Urinary bladder (tissue), 4 donors: ENCODE measurements around the gene TMOD2. TPM values are rescaled to one million over a fixed set of nuclear protein-coding genes. Genes with fewer than 3 reads are reported as not detected.

Experiments used
- DNase-seq: peaks from one replicate; pipeline ENCODE4 v3.0.0-alpha.2; 2015; ENCODE audit errors: extremely low spot score
- H3K27ac ChIP-seq: one replicate; pipeline ENCODE4 v1.5.1; 2013; ENCODE audit warnings: low read depth, mild to moderate bottlenecking, moderate library complexity
- H3K36me3 ChIP-seq: one replicate; pipeline ENCODE4 v1.6.1; 2013; ENCODE audit warnings: mild to moderate bottlenecking, moderate library complexity; ENCODE audit not compliant: insufficient read depth
- H3K4me1 ChIP-seq: one replicate; pipeline ENCODE4 v1.6.1; 2013; ENCODE audit warnings: mild to moderate bottlenecking, moderate library complexity; ENCODE audit not compliant: insufficient read depth
- H3K4me3 ChIP-seq: one replicate; pipeline ENCODE4 v1.5.1; 2013; ENCODE audit warnings: low read depth, low read length
- WGBS: extraction: QIAGEN DNeasy Blood & Tissue Kit; methylation state at CpG from one replicate; pipeline ENCODE4 v1.1.7; 2013; 5-methylcytosine and 5-hydroxymethylcytosine counted together
- polyA plus RNA-seq: library from polyadenylated mRNA; stranded (reverse); fragments of 200-250 nt; gene quantifications from one replicate; pipeline ENCODE4 v1.2.3, GENCODE V29; 2013
- small RNA-seq: library from RNA; depleted of rRNA; stranded (forward); fragments of <200 nt; gene quantifications from one replicate; pipeline ENCODE3, GENCODE V24; 2014
- total RNA-seq: library from RNA; depleted of rRNA; stranded (reverse); fragments of >200 nt; gene quantifications from one replicate; pipeline ENCODE4 v1.2.3, GENCODE V29; 2014
- donor health status: healthy with polysubstance abuse.
- donor health status: healthy.

The TMOD2 gene
- total and polyA plus RNA-seq, 2 donors: 5.7 to 34.0 TPM

GRCh38 chr15:51848811-51849210, 97.4 kb downstream of the TMOD2 start:
- Histone ChIP-seq H3K36me3 (no peaks in the 10 kb centered on the region), H3K4me3 (no peak overlapping the region), H3K4me1 (peaks cover 7% of the 10 kb centered on the region), H3K27ac (no peak overlapping the region)
- 48% methylated on average over 3 of the region's 3 CpGs for WGBS
- DNase-seq: no peak

DNA sequence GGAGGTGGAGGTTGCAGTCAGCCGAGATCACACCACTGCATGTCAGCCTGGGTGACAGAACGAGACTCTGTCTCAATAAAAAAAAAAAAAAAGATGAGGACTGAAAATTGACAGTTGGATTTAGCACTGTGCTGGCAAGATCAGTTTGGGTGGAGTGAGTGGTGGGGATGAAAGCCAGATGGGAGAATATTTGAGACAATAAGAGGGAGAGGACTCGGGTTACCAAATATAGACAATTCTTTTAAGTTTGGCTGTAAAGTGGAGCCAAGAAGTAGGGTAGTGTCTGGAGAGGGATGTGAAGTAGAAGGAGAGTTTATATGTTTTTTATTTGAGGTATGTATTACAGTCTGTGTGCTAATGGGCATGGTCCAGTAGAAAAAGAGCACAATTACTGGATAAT, 98.5 kb downstream of the TMOD2 start:
- WGBS: 69% methylated on average over 3 of the region's 3 CpGs
- Histone ChIP-seq H3K36me3 (no peaks in the 10 kb centered on the region), H3K4me1 (peaks cover 7% of the 10 kb centered on the region), H3K4me3 (no peak overlapping the region), H3K27ac (no peak overlapping the region)
- no peak for DNase-seq

- H3K4me1 ChIP-seq: peaks cover 2% of the 10 kb centered on the region
- H3K4me3 ChIP-seq: no peak overlapping the region
- DNase-seq: no peak
- 79% methylated on average over 2 of the region's 2 CpGs for WGBS
- H3K27ac ChIP-seq: peak overlapping the region; percentile 12
- no peaks in the 10 kb centered on the region for H3K36me3 ChIP-seq
Measured at GRCh38 chr15:51853998-51854397, 102.6 kb downstream of the TMOD2 start.

- no peak overlapping the region for H3K27ac ChIP-seq
- no peaks in the 10 kb centered on the region for H3K36me3 ChIP-seq
- WGBS: 95% methylated on average over 1 of the region's 1 CpG
- no peak for DNase-seq
- no peak overlapping the region for H3K4me3 ChIP-seq
- peaks cover under 1% of the 10 kb centered on the region for H3K4me1 ChIP-seq
Measured at GRCh38 chr15:51855612-51856011, 104.2 kb downstream of the TMOD2 start.

DNA sequence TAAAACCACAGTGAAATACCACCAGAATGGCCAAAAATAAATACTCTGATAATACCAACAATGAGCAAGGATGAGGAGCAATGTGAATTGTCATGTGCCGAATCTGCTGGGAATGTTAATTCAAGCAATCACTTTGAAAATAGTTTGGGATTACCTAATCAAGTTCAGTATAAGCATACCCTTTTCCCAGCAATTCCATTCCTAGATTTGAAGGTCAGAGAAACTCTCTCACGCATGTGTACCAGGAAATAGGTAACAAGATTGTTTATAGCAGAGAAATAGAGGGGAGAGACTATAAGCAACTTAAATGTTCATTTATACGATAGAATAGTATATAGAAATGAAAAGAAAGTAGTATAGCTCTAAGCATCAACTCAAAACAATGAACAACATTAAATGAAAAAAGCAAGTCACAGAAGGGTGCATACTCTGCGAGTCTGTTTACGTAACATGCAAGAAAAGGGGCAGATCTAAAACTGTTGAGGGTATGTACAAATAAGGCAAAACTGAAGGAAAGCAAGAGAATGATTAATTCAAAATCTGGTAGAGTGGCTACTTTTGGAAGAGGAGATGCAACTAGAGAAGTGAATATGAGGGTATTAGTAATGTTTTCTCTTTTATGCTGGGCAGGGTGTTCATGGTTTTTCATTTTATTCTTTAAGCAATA, 105.5 kb downstream of the TMOD2 start:
- Histone ChIP-seq H3K4me1 (peaks cover under 1% of the 10 kb centered on the region), H3K27ac (no peak overlapping the region), H3K36me3 (no peaks in the 10 kb centered on the region), H3K4me3 (no peak overlapping the region)
- 77% methylated on average over 5 of the region's 5 CpGs for WGBS
- DNase-seq: no peak

GRCh38 chr15:51861557-51862359, 110.4 kb downstream of the TMOD2 start:
- H3K4me3 ChIP-seq: no peak overlapping the region
- no peak for DNase-seq
- WGBS: 89% methylated on average over 10 of the region's 10 CpGs
- H3K27ac ChIP-seq: no peak overlapping the region
- peaks cover 2% of the 10 kb centered on the region for H3K4me1 ChIP-seq
- H3K36me3 ChIP-seq: peaks cover 6% of the 10 kb centered on the region

- Histone ChIP-seq H3K4me1 (peaks cover 2% of the 10 kb centered on the region), H3K4me3 (no peak overlapping the region), H3K36me3 (peaks cover 6% of the 10 kb centered on the region), H3K27ac (no peak overlapping the region)
- 96% methylated on average over 2 of the region's 2 CpGs for WGBS
- DNase-seq: no peak
Measured at GRCh38 chr15:51863131-51863530, 111.7 kb downstream of the TMOD2 start.

DNA sequence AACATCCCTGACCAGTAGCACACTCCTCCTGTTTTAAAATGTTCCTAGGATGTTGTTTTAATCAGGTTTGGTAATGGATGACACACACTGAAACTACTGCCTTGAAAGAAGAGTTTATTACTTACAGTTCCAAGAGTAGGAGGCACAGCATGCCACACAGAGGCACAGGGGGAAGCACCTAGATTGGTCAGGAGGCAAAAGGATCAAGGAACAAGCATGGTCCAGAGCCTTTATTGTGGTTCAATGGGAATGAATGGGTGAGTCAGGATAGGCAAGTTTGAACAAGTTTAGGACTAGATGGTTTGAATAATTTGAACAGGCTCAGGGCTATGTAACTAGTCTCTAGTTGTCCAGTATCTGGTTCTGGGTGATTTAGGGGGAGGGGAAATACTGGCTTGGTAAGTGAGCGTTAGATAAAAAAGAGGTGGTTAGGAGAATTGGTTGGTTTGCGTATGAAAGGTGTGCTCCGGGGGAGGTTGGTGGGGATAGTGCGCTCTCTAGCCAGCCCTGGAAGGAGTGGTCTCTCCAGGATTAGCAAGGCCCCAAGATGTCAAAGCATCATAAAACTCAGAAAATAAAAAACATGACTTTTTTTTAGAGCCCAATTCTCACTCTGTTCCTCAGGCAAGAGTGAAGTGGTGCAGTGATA, 113.1 kb downstream of the TMOD2 start:
- H3K4me3 ChIP-seq: no peak overlapping the region
- no peak overlapping the region for H3K27ac ChIP-seq
- no peak for DNase-seq
- peaks cover 6% of the 10 kb centered on the region for H3K36me3 ChIP-seq
- peaks cover 2% of the 10 kb centered on the region for H3K4me1 ChIP-seq
- 95% methylated on average over 4 of the region's 4 CpGs for WGBS

DNA sequence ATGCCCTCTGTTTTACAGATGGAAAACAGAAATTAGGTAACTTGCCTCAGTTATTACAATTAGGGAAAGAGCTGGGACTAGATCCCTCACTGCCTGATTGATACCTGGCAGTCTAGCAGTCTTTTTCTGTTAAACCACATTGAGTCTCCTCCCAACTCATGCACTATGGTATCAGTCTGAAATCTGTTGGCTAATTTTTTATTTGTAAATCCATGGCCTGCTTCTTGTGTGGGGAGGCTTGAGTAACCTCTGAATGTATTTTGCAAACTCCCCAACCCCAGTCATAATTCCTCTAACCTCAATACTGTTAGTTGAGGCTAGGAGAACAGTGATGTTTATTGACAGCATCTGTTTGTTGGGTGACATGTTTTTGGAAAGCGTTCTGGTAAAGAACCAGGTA, 113.9 kb downstream of the TMOD2 start:
- no peak overlapping the region for H3K27ac ChIP-seq
- H3K4me3 ChIP-seq: no peak overlapping the region
- 97% methylated on average over 1 of the region's 1 CpG for WGBS
- DNase-seq: no peak
- peaks cover 2% of the 10 kb centered on the region for H3K4me1 ChIP-seq
- H3K36me3 ChIP-seq: peaks cover 6% of the 10 kb centered on the region

Small RNA genes lying within 50 kb of the gene (small RNA-seq; reads per million reads assigned to genes)
- not detected for gene AC090971.5
- gene RF00017: not detected

Other genes starting within 250 kb of the TMOD2 start
- 116 TPM for gene DMXL2, start 128.8 kb upstream of the TMOD2 start, total RNA-seq
- 16.0 TPM for gene DMXL2, start 128.8 kb upstream of the TMOD2 start, polyA plus RNA-seq
- gene SCG3, start 70.1 kb upstream of the TMOD2 start, total RNA-seq: 1.9 TPM
- gene SCG3, start 70.1 kb upstream of the TMOD2 start, polyA plus RNA-seq: 0.61 TPM
- 11.1 TPM for gene LYSMD2, start 13.9 kb upstream of the TMOD2 start, total RNA-seq
- gene LYSMD2, start 13.9 kb upstream of the TMOD2 start, polyA plus RNA-seq: 11.2 TPM
- gene TMOD3, start 78.1 kb downstream of the TMOD2 start, total RNA-seq: 53.8 TPM
- gene TMOD3, start 78.1 kb downstream of the TMOD2 start, polyA plus RNA-seq: 11.6 TPM
- 25.5 TPM for gene LEO1, start 220.2 kb downstream of the TMOD2 start, total RNA-seq
- gene LEO1, start 220.2 kb downstream of the TMOD2 start, polyA plus RNA-seq: 12.7 TPM